Cardiac fibroblast (primary cell): Measurements from ENCODE around the gene DOK3.

ENCODE experiments used
- DNase-seq, 2 donors: peaks; one replicate each; pipeline versions ENCODE4 v3.0.0 to v3.0.0-alpha.2; 2010; ENCODE audit warnings: low read depth in 2 of 2
- H3K4me3 ChIP-seq, 2 donors: replicated peaks in 1 of 2; 1 replicate in 1 of 2; 2 replicates in 1 of 2; pipeline ENCODE4 v1.5.1; 2011; ENCODE audit warnings: low read depth in 2 of 2, low read length in 2 of 2, mild to moderate bottlenecking in 2 of 2, moderate library complexity in 1 of 2
- CTCF ChIP-seq: IDR thresholded peaks from one replicate; pipeline ENCODE4 v1.5.1; 2011; ENCODE audit warnings: low read depth, mild to moderate bottlenecking, low read length, inconsistent platforms

DOK3 gene

DNA sequence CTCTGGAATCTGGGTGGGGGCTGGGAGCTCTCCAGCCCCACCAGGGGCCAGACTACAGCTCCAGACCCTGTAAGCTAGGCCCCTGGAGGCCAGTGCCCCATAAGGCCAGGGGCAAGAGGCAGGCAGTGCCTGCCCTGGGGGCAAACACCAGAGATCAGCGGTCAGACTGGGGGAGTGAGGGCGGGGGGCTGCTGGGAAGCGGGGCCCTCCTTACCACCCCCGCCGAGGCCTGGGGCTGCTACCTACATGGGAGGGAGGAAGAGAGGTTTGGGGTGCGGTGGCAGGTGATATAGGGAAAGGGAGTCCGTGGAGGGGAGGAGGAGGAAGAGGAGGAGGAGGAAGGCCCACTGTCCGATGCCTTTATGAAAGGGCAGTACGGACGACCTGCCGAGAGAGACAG, 50.3 kb downstream of the DOK3 start:
- H3K4me3 ChIP-seq = no peak overlapping the region
- no peak for TF ChIP-seq CTCF
- no peak for DNase-seq

DNA sequence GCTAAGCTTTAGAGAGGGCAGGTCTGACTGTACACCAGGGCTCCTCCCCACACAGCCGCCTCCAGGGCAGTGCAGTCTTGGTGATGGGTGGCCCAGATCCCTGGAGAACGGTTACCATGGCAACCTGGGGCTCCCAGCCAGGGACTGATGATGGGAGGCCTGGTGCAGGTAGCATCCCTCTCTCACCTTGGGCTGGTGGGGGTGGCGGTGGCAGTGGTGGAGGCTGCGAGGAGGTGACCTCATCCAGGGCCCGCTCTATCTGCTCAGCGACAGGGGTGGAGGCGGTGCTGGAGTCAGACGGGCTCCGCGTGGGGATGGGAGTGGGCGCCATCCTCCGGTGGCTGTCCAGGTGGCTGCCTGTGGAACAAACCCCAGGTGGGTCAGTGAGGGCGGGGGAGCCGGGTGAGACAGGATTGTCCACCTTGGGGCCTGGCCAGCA, 50.7 kb downstream of the DOK3 start:
- no peak for TF ChIP-seq CTCF
- DNase-seq = peak in 1 of 2 donors; percentile 38

DNA sequence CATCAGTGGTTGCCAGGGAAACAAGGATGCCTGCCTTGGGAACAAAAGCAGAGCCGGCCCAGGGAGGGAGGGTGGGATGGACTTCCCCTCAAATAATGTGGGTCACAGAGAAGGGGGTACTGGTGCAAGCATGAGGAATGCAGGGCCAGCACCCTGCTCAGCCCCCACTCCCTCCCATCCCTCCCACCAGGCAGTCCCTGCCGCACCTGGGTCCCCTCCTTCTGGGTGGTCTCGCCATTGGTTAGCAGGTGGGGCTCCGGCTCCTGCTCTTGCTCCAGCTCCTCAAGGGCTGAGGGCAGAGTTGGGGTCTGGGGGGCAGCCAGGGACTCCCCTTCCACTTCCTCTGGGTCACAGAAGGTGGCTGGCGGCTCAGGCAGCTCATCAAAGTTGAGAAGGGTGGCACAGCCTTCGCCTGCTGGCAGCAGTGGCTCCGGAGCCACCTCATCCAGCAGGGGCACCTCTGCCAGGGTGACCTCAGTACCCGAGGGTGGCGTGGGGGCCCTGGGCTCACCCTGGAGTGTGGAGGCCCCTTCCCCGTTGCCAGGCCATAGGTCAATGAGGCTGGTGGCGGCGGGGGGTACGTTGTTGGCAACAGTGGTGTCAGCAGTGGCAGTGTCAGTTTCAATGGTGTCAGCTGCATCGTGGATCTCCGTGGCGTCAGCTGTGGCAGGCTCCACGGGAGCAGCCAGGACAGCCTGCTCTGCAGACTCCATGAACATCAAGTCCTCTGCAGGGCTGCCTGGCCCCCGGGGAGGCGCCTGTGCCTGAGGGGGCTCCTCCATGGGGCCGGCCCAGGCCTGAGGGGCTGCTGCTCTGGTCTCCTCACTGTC, 51.6 kb downstream of the DOK3 start:
- TF ChIP-seq CTCF = no peak
- no peak overlapping the region for H3K4me3 ChIP-seq
- DNase-seq = no peak

More for the DNA sequence above, 50.7 kb downstream of the DOK3 start:
- no peak overlapping the region for H3K4me3 ChIP-seq

DNA sequence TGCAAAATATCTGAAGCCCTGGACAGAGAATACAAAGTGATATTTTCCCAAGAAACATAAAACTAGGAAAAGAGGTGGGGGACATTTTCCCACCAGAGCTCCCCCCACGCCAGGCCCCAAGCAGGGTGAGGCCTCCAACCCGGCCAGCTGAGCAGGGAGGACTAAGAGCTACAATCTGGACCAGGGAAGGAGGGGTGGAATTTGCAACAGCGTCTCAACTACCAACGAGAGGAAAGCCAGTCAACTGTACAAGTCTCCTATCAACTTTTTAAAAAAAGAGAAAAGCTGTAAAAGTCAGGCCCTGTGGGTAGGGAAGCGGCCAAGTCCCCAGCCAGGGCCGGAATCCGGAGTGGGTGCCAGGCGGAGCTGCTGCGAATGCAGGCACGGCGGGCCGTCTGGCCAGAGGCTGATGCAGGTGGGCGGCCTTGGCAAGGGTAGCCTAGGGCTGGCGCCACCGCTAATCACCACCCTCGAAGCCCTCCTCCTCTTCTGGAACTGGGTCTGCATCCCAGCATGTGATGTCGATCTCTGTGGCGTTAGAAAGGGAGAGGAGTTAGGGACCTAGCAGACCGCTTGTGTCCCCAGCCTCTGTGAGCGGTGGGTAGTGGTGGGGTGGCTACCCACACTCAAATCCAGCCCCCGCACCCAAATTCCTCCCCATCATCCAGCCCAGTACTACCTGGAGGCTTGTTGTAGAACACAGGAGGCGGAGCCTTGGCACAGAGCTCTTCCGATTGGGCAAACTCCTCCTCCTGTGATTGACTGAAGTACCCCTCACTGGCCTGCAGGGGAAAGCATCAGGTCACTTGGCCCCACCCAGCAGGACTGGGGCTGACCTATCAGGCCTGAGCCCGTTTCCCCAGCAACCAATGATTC, 52.4 kb downstream of the DOK3 start:
- peak; percentile 97 to 98 for DNase-seq
- TF ChIP-seq CTCF = peak; percentile 77
- H3K4me3 ChIP-seq = no peak overlapping the region

DNA sequence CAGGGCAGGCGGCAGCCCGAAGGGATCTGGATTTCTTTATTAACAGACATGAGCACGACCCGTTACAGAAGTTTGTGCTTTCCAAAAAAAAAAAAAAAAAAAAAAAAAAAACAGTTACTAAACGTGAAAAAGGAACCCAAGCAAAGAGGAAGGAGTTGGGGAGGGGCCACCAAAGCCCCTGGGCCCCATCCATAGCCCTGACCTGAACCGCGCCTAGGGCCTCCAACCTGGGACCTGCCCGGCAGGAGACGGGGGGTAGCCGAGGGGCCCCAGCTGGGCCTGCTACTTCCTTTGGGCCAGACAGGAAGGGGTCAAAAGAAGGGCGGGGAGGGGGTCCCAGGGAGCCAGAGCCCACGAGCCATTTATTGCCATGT, 53.0 kb downstream of the DOK3 start:
- TF ChIP-seq CTCF = no peak
- no peak for DNase-seq

DNA sequence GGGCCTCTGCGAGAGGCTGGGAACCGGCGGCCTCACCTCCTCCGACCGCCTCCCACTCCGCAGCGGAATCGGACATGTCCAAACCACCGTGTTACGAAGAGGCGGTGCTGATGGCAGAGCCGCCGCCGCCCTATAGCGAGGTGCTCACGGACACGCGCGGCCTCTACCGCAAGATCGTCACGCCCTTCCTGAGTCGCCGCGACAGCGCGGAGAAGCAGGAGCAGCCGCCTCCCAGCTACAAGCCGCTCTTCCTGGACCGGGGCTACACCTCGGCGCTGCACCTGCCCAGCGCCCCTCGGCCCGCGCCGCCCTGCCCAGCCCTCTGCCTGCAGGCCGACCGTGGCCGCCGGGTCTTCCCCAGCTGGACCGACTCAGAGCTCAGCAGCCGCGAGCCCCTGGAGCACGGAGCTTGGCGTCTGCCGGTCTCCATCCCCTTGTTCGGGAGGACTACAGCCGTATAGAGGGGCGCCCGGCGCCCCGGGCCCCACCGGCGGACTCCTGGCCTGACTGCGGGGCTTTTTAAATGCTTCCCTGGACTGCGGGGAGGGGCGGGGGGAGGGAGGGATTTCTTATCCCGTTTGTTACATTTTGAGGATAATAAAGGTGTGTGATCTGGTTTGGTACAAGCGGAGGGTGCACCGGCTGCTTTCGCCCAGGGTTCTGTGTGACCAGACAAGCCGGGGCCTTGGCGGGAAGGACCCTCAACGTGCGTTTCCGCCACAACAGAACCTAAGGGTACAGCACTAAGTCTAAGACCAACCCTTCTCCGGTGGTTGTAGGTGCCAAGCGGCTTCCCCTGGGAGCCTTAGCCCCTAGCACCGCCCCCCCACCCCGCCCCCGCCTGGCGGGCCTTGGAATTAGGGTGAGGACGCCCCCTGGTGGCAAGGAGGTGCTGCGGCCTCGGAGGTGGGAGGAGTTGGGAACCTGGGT, 53.7 kb downstream of the DOK3 start:
- TF ChIP-seq CTCF = peak; percentile 91
- peak; percentile 92 to 93 for DNase-seq
- H3K4me3 ChIP-seq = peak overlapping the region; percentile 42 to 45

More for the DNA sequence above, 53.0 kb downstream of the DOK3 start:
- no peak overlapping the region for H3K4me3 ChIP-seq
